GM21717 (cell line): ENCODE measurements around the gene NFIX.

Experiments used
- ATAC-seq: cut with Tn5 transposase; IDR thresholded peaks from one replicate; pipeline ENCODE4 v1.9.1; 2021; ENCODE audit warnings: mild to moderate bottlenecking, moderate library complexity; ENCODE audit not compliant: unreplicated experiment

NFIX gene

GRCh38 chr19:13100841-13101589 is 105.7 kb downstream of the NFIX start:
- ATAC-seq, result no peak

- no peak for ATAC-seq
These were observed 106.5 kb downstream of the NFIX start for GRCh38 chr19:13101590-13102415.

DNA sequence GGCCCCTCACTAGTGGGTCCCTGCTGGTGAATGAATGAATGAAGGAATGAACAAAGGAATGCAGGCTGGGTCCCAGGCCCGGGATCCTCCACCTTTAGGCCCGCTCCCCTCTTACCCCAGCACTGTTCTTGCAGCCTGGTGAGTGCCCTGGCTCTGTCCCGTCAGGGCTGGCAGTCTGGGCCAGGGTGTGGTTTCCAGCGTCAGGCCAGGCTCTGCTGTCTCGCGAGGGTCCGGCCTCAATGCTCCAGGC is 107.1 kb downstream of the NFIX start:
- no peak for ATAC-seq

- no peak for ATAC-seq
These were observed 107.6 kb downstream of the NFIX start, which contains the start of gene LYL1 for GRCh38 chr19:13102666-13103580. Gene LYL1 (minus strand): TSS chr19:13102858. CDS start chr19:13101171, 1,687 bp downstream.

DNA sequence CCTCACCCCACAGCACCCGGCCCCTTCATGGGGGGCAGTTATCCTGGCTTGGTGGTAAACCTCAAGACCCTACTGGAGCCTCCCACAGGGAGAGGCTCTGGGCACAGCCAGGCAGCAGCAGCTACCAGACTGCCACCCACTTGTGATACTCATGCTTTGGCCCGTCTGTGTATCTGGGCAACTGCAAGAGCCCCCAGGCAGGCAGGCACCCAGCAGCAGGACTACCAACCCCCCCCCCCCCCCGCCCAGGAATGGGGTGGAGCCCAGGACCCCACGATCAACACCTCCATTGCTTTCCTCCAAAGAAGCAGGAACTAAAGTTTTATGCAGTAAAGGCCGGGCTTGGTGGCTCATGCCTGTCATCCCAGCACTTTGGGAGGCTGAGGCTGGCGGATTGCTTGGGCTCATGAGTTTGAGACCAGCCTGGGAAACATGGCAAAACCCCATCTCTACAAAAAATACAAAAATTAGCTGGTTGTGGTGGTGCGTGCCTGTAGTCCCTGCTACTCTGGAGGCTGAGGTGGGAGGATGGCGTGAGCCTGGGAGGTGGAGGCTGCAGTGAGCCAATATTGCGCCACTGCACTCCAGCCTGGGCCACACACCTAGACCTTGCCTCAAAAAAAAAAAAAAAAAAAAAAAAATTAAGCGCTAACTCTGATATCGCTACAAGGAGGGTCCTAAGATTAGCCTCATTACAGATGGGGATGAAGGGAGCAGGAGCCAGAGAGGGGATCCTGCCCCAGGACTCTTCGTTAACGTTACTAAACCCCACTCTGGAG is 108.5 kb downstream of the NFIX start:
- ATAC-seq, result no peak

- ATAC-seq, result no peak
These were observed 109.1 kb downstream of the NFIX start for GRCh38 chr19:13104360-13104847.

- no peak for ATAC-seq
These were observed 109.8 kb downstream of the NFIX start for GRCh38 chr19:13104848-13105711.

DNA sequence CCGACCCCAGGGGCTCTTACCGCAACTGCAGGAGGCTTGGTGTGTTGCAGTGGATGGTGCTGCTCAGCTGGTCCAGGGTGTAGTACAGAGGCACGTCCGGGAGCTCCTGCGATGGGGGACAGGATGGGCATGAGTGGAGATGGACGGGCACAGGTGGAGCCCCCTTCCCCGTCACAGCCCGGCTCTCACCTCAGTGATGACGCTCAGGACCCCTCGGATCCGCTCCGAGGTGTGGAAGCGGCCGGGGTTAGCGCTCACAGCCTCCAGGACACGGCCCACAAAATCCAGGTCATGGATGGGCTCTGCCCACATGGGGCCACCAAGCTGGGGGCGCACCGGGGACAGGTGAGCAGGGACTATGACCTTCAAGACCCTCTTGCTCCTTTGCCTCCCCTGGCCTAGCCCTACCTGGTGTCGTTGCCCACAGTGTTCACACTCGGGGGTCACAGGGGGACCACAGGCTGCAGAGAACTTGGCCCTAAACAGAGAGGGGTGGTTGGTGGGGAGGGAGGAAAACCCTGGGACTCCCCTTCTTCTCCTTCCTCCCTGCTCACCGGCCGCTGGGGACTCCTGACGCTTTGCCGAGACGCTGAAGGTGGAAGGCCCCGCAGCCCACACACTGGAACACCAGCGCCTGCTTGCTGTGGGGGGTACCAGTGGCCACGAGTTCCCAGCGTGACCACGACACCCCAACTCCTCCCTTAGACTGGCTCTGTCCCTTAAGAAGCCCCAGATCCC is 114.3 kb downstream of the NFIX start:
- ATAC-seq, result no peak

DNA sequence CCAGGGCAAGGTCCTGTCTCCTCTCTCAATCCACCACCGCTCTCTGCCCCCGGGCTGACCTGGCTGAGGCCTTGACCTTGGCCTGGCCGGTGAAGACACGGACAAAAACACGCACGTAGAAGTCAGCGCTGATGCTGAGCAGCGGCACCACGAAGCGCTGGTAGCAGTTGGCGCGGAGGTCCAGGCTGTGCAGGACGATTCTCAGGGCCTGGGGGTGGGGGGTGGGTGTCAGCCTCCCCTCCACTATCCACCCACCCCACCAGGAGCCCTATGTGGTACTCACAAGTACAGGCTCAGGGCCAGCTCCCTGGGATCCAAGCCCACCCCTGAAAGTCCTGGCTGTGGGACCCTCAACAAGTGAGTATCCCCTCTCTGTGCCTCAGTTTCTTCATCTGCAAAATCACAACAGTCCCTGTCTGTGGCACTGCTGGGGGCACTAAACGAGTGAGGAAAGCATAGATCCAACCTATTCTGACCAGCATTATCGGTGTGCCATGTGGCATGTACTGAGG is 114.9 kb downstream of the NFIX start:
- ATAC-seq, result no peak

DNA sequence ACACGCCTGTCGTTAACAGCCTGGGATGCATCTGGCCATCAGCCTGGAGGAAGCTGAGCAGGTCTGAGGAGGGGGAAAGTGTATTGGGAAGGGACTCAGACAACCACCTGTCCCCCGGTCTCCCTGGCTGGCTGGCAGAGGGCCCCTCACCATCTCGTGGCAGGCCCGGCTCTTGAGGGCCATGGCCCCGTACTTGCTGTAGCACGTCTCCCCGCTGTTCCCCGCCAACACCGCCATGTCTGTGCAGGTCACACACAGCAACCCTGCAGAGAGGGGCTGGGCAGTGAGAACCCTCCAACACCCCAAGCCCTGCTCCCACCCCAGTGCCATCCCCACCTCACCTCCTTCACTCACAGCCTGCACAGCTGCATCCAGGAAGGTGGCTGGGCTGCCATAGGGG is 117.3 kb downstream of the NFIX start:
- ATAC-seq, result no peak

DNA sequence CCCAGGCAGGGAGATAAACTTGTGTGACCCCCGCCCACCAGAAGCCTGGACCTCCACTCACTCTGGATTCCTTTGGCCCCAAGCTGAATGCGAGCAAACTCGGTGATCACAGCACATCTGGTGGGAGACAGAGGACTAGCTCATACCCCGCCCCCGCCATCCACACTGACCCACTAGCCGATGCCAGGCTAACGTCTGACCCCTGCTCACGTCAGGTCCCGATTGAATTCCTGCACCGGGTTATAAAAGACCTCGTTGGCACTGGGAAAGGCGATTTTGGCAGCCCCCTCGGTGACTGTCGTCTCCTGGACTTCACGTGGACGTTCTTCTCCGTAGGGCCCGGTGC is 120.6 kb downstream of the NFIX start:
- no peak for ATAC-seq

DNA sequence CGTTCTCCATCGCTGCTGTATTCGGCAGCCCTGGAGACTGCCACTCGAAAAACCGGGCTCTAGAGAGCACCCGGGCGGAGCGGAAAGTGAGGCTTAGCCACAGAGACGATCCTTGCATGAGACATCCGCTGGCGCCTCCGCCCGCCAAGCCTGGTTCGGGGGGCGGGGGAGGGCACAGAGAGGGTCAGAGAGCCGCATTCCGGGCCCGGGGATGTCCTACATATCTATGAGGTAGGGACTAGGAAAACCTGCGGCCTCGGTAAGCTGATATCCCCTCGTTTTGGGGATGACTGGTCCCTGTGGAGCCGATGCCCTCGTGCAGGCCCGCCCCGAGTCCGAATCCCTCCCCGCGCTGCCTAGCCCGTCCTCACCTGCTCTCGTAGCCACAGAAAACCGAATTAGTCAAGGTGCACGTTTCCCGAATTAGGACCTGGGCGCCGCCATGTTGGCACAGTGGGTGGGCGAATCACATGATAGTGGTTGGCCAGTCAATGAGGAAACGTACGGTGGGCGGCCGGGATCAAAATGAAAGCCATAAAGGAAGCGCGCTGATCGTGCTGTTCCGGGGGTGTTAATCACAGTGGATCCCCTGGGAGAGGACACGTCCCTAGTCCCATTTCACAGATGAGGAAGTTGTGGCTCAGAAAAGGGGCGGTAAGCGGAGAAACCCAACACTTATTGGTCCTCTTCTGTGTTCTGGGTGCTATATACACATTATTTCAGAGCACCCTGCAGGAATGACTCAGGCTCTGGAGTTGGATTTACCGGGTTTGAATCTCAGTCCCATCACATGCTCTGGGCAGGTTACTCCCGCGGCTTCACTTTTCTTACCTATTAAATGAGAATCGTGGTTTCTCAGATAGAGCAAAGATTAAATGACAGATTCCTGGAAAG is 121.3 kb downstream of the NFIX start, which contains the start of gene TRMT1:
TSS of gene TRMT1 (minus strand) at position 459 of the 894 bp plus-strand sequence. CDS start at position 118, 341 bp downstream.
- peak; percentile 42 for ATAC-seq

DNA sequence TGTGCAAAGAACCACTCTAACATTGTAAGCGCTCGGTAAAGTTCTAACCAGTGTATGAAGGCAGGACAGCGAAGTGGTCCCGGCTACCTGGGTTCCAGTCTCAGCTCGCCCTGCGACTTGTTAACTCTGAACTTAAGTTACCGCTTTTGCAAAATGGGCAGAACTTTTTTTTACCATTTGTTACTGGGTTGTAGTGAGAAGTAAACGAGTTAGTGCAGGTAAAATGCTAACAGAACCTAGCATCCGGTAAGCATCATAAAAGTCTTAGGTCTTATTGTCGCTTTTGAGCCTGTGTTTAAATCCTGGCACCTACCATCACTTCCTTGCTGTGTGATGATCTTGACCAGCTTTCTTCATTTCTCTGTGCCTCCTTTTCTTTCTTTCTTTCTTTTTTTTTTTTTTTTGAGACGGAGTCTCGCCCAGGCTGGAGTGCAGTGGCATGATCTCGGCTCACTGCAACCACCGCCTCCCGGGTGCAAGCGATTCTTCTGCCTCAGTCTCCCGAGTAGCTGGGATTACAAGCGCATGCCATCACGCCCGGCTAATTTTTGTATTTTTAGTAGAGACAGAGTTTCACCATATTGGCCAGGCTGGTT is 122.0 kb downstream of the NFIX start:
- no peak for ATAC-seq

DNA sequence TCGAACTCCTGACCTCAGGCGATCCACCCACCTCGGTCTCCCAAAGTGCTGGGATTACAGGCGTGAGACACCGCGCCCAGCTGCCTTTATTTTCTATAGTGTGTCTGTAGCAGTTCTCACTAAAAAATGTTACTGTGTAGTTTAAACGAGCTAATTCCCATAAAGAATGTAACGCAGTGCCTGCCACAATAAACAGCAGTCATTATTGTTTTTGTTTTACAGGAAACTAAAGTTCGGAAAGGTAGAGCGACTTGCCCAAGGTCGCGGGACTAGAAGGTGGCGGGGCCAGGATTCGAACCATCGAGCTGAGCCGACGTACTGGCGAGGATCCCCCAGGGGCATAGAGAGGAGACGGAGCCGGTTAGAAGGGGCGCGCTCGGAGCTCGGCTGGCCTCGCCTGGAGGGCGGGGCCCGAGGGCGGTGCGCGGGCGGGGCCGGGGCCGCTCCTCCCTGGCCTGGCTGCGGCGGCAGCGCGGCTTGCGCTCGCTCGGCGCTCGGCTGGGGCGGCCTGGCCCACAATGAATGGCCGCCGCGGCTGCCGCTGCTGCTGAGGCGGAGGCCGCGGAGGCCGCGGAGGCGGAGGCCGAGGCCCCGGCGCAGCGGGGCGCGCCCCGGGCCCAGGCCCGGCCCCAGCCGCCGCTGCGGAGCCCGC is 122.6 kb downstream of the NFIX start, which contains the start of gene NACC1:
TSS of gene NACC1 (plus strand) at position 493 of the 652 bp plus-strand sequence. CDS start 16,944 bp downstream, outside the sequence.
- ATAC-seq, result peak; percentile 34

- no peak for ATAC-seq
These were observed 123.3 kb downstream of the NFIX start for GRCh38 chr19:13118424-13119193.

DNA sequence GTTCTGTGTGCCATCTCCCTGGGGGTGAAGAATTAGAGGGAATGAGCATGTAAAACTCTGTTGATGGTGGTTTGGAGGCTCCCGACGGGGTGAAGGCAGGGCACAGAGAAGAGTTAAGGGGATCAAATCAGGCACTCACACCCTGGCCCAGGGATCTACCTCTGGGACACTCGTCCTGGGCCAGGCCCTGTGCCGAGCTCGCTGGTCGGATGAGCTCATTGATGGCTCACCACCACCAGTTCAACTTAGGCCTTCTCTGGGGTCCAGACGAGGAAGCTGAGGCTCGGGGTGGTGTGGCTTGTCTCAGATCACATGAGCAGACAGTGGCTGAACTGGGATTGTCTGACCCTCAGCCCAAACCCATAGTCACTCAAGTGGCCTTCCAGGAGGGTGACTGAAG is 124.4 kb downstream of the NFIX start:
- ATAC-seq, result no peak
